BLaER1 treated with 17β-estradiol and CSF1 and Interleukin-3, amounts not matched to agents 10 nM and 100 nM (cell line): Measurements from ENCODE around the gene DUS1L.

ENCODE experiments used
- H3K27ac ChIP-seq, 11 experiments: shearing (Covaris generic); formaldehyde crosslinking; 2 replicates each; pipeline ENCODE4 v1.8.1; 2022
- H3K27me3 ChIP-seq, 11 experiments: shearing (Covaris generic); formaldehyde crosslinking; 2 replicates each; pipeline ENCODE4 v1.8.1; 2022
- H3K36me3 ChIP-seq, 11 experiments: shearing (Covaris generic); formaldehyde crosslinking; 2 replicates each; pipeline ENCODE4 v1.8.1; 2022
- H3K4me1 ChIP-seq, 10 experiments: shearing (Covaris generic); formaldehyde crosslinking; 2 replicates each; pipeline ENCODE4 v1.8.1; 2022
- H3K4me2 ChIP-seq, 11 experiments: shearing (Covaris generic); formaldehyde crosslinking; 2 replicates each; pipeline ENCODE4 v1.8.1; 2022
- H3K4me3 ChIP-seq, 10 experiments: shearing (Covaris generic); formaldehyde crosslinking; 2 replicates each; pipeline ENCODE4 v1.8.1; 2022
- H3K9ac ChIP-seq, 11 experiments: shearing (Covaris generic); formaldehyde crosslinking; 2 replicates each; pipeline ENCODE4 v1.8.1; 2022
- H3K9me3 ChIP-seq, 11 experiments: shearing (Covaris generic); formaldehyde crosslinking; replicated peaks in 1 of 11; 2 replicates each; pipeline ENCODE4 v1.8.1; 2022
- H4K20me1 ChIP-seq, 11 experiments: shearing (Covaris generic); formaldehyde crosslinking; 2 replicates each; pipeline ENCODE4 v1.8.1; 2022
- Cebpa-rat ChIP-seq, 11 experiments: shearing (Covaris generic); IDR thresholded peaks; 2 replicates each; pipeline ENCODE4 v1.8.1; 2022

The DUS1L gene

DNA sequence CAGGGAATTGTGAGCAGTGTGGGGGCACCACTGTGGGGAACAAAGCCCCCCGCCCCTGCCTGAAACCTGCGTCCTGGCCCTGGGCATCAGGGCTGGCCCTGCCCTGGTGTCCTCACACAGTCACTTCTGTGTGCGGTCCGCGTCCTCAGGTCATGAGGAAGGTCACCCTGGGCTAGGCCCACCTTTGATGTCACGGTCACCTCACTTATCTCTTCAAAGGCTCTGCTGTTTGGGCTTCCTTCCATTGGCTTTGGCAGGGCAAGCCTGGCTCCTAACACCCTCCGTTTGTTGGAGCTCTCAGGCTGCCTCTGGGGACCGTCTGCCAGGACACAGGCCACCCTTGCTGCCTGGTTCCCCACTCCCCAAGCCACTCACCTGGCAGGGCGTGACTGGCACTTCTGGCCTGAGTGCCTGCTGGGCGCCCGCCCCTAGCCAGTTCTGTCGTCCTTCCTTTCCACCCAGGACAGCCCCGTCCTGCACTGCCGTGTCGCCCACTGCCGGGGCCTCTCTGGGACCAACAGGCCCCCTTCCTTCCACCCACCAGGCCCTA, 51.8 kb downstream of the DUS1L start:
- Histone ChIP-seq H3K4me2 (peak overlapping the region; percentile 19 to 86 (median 73); a peak in 20 of 22 replicates), H3K9me3 (no peaks in the 10 kb centered on the region), H3K9ac (peak overlapping the region in 7 of 11 experiments; percentile 27 to 71 (median 49); a peak in 10 of 22 replicates), H3K4me3 (no peak overlapping the region; a peak in 1 of 20 replicates), H3K27ac (no peak overlapping the region), H3K36me3 (peaks cover 7 to 19% (median 11%) of the 10 kb centered on the region in 11 experiments; a peak in 20 of 22 replicates), H3K27me3 (peaks cover 6 to 44% (median 30%) of the 10 kb centered on the region in 11 experiments; a peak in 21 of 22 replicates), H4K20me1 (peaks cover 0 to 88% (median 59%) of the 10 kb centered on the region in 11 experiments; a peak in 19 of 22 replicates), H3K4me1 (peaks cover 0 to 61% (median 43%) of the 10 kb centered on the region in 10 experiments; a peak in 18 of 20 replicates)
- no peak for TF ChIP-seq Cebpa-rat (IDR thresholded peaks at IDR 0.05)

DNA sequence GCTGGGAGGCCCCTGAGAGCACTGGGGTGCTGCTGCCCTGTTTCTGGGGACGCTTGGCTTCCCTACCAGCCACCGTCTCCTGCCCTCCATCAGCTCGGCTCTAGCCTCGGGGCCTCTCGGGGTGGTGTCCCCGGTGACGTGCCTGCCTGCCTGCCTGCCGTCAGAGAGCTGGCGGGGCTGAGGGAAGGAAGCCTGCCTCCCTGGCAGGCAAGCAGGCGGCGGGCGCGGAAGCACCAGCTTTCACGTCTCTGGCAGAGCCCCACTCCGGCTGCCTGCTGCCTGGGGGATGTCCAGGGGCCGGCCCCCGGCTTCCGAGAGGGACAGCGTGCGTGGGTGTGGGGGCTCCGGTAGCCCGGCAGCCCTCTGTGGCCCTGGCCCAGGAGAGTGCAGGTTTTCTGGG, 52.3 kb downstream of the DUS1L start:
- H3K4me2 ChIP-seq: peak overlapping the region in 9 of 11 experiments; percentile 44 to 86 (median 75); a peak in 19 of 22 replicates
- peaks cover 6 to 44% (median 30%) of the 10 kb centered on the region in 11 experiments; a peak in 21 of 22 replicates for H3K27me3 ChIP-seq
- H3K4me3 ChIP-seq: no peak overlapping the region
- H3K9ac ChIP-seq: peak overlapping the region in 5 of 11 experiments; percentile 5 to 71 (median 52); a peak in 7 of 22 replicates
- no peak overlapping the region for H3K27ac ChIP-seq
- no peaks in the 10 kb centered on the region for H3K9me3 ChIP-seq
- TF ChIP-seq Cebpa-rat (IDR thresholded peaks at IDR 0.05): no peak
- peaks cover 2 to 14% (median 6%) of the 10 kb centered on the region in 11 experiments; a peak in 17 of 22 replicates for H3K36me3 ChIP-seq
- H4K20me1 ChIP-seq: peaks cover 0 to 88% (median 60%) of the 10 kb centered on the region in 11 experiments; a peak in 19 of 22 replicates
- peaks cover 0 to 64% (median 43%) of the 10 kb centered on the region in 10 experiments; a peak in 18 of 20 replicates for H3K4me1 ChIP-seq

DNA sequence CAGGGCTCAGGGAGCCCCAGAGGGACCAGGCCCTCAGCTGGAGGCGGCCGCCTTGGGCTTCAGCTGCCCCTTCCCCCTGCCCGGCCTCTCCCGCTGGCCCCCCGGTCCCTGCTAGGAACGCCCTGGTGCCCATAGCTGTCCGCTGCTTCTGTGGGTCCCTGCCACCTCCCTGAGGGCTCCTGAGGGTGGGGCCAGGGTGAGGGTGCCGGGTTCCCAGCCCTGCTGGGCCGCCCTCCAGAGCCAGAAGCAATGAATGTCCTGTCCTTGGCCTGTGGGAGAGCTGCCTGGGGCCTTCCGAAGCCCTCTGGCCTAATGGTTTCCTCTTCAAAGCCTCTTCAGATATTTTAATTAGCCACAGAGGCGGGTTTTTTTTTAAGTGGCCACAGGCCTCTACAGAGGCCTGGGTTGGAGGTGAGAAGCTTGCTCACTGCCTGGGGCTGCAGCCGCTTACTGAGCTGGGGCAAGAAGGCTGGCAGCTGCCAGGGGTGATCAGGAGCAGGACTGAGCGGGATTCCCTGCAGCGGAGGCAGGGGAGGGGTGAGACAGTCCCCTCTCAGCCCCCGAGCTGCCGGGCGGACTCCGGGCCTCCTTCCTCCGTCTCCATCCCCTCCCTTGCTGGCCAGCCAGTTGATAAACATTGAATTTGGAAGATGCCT, 52.8 kb downstream of the DUS1L start:
- Histone ChIP-seq H4K20me1 (peaks cover 2 to 88% (median 60%) of the 10 kb centered on the region in 11 experiments; a peak in 19 of 22 replicates), H3K4me3 (no peak overlapping the region; a peak in 1 of 20 replicates), H3K4me1 (peaks cover 0 to 69% (median 48%) of the 10 kb centered on the region in 10 experiments; a peak in 18 of 20 replicates), H3K27ac (no peak overlapping the region), H3K4me2 (peak overlapping the region in 10 of 11 experiments; percentile 9 to 86 (median 74); a peak in 19 of 22 replicates), H3K9ac (peak overlapping the region in 9 of 11 experiments; percentile 16 to 71 (median 47); a peak in 13 of 22 replicates), H3K27me3 (peaks cover 6 to 47% (median 32%) of the 10 kb centered on the region in 11 experiments; a peak in 21 of 22 replicates), H3K36me3 (peaks cover 0 to 8% (median under 1%) of the 10 kb centered on the region in 11 experiments; a peak in 7 of 22 replicates), H3K9me3 (no peaks in the 10 kb centered on the region)
- TF ChIP-seq Cebpa-rat (IDR thresholded peaks at IDR 0.05): no peak

DNA sequence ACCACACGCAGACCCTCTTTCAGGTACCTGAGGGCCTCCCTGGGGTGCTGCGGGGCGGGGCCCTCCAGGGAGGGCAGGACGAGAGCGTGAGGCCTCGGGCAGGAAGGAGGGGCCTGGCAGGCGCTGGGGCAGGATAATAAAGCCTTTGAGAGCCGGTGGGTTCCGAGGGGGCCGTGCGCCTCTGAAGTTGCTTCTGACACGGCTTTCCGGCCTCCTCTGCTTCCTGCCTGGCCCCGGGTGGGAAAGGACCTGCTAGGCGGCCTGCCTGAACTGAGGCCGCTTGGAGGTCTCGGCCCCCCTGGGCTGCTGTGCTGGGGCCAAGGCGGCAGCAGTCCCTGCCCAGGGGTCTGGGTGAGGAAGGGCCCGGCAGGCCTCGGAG, 53.4 kb downstream of the DUS1L start:
- no peak overlapping the region; a peak in 1 of 20 replicates for H3K4me3 ChIP-seq
- H3K27ac ChIP-seq: no peak overlapping the region
- peaks cover 0 to 75% (median 53%) of the 10 kb centered on the region in 10 experiments; a peak in 18 of 20 replicates for H3K4me1 ChIP-seq
- peaks cover 0 to 3% (median 0%) of the 10 kb centered on the region in 11 experiments; a peak in 5 of 22 replicates for H3K36me3 ChIP-seq
- H4K20me1 ChIP-seq: peaks cover 7 to 88% (median 60%) of the 10 kb centered on the region in 11 experiments; a peak in 19 of 22 replicates
- H3K4me2 ChIP-seq: peak overlapping the region in 10 of 11 experiments; percentile 33 to 86 (median 74); a peak in 20 of 22 replicates
- peak overlapping the region in 9 of 11 experiments; percentile 16 to 71 (median 47); a peak in 13 of 22 replicates for H3K9ac ChIP-seq
- no peak for TF ChIP-seq Cebpa-rat (IDR thresholded peaks at IDR 0.05)
- peaks cover 6 to 52% (median 37%) of the 10 kb centered on the region in 11 experiments; a peak in 21 of 22 replicates for H3K27me3 ChIP-seq
- H3K9me3 ChIP-seq: no peaks in the 10 kb centered on the region

DNA sequence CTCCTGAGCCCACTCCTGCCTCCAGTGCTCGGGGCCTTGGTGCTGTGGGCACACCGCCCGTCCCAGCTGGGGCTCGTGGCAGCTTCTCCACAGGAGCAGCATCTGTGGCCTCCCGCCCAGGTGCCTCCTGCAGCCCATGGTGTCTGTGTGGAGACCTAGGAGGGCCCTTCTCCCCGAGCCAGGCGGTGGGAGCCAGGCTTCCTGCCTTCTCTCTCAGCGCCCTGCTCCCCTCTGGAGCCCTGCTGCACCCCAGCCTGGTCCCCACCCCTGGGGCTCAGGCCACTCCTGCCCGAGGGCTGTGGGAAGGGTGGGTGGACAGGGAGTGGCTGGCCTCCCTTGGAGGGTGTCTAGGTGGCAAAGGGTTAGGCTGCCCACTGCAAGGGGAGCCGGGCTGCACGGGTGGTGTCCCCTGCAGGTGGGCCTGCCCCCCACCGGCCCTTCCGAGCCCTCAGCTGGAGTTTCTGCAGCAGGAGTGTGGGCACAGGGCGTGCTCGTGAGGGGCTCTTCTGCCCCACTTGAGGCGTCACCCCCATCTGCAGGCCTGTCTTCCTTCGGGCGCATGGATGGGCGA, 53.9 kb downstream of the DUS1L start:
- no peak overlapping the region for H3K27ac ChIP-seq
- TF ChIP-seq Cebpa-rat (IDR thresholded peaks at IDR 0.05): no peak
- peak overlapping the region in 10 of 11 experiments; percentile 33 to 86 (median 74); a peak in 20 of 22 replicates for H3K4me2 ChIP-seq
- H3K9ac ChIP-seq: peak overlapping the region in 6 of 11 experiments; percentile 16 to 71 (median 50); a peak in 8 of 22 replicates
- no peaks in the 10 kb centered on the region; a peak in 2 of 22 replicates for H3K36me3 ChIP-seq
- peaks cover 11 to 88% (median 65%) of the 10 kb centered on the region in 11 experiments; a peak in 20 of 22 replicates for H4K20me1 ChIP-seq
- H3K9me3 ChIP-seq: no peaks in the 10 kb centered on the region
- H3K4me1 ChIP-seq: peaks cover 0 to 80% (median 58%) of the 10 kb centered on the region in 10 experiments; a peak in 18 of 20 replicates
- no peak overlapping the region for H3K4me3 ChIP-seq
- peaks cover 6 to 56% (median 41%) of the 10 kb centered on the region in 11 experiments; a peak in 21 of 22 replicates for H3K27me3 ChIP-seq

DNA sequence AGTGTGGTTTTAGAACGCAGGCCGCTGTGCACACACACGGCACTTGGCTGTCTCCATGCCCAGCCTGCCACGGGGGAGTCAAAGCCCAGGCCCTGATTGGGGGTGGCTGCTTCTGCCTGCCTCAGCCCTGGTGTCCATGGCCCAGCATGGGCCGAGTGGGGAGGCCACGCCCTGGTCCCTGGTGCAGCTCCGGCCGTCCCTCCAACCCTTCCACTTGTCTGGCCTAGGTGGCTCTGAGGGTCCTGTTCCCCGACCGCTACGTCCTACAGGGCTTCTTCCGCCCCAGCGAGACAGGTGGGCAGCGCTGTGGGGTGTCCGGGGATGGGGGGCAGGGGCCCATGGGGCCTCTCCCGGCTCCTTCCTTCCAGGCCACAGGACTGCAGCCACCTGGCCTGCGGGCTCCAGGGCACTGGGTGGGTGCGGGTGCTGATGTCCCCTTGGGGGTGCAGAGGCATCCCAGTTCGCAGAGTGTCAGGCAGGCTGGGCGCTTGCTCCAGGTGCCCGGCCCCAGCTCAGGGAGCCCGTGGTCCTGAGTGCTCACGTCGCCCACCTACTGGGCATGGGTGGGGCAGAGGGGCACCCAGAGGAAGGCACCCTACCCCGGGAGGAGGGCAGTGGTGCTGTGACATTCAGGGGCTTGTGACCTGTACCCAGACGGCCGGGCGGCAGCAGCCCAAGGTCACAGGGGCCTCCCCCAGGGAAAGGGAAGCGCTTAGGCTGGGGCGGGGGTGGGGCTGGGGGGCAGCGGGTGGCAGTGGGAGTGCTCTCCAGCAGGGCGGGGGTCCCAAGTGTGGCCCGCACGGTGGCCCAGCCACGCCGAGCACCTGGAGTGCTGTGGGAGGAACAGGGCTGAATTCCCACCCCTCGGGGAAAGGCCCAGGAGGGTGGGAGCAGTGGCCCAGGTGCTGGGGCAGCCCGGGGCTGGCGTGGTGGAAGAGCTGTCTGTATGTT, 54.8 kb downstream of the DUS1L start:
- Histone ChIP-seq H3K27me3 (peaks cover 6 to 60% (median 41%) of the 10 kb centered on the region in 11 experiments; a peak in 21 of 22 replicates), H3K9ac (peak overlapping the region in 2 of 11 experiments; percentile 49 to 52; a peak in 2 of 22 replicates), H3K4me2 (peak overlapping the region in 8 of 11 experiments; percentile 64 to 86 (median 76); a peak in 12 of 22 replicates), H3K27ac (no peak overlapping the region), H3K4me1 (peaks cover 0 to 87% (median 60%) of the 10 kb centered on the region in 10 experiments; a peak in 18 of 20 replicates), H3K4me3 (no peak overlapping the region), H3K36me3 (no peaks in the 10 kb centered on the region; a peak in 1 of 22 replicates), H3K9me3 (no peaks in the 10 kb centered on the region), H4K20me1 (peaks cover 19 to 88% (median 73%) of the 10 kb centered on the region in 11 experiments; a peak in 20 of 22 replicates)
- no peak for TF ChIP-seq Cebpa-rat (IDR thresholded peaks at IDR 0.05)

DNA sequence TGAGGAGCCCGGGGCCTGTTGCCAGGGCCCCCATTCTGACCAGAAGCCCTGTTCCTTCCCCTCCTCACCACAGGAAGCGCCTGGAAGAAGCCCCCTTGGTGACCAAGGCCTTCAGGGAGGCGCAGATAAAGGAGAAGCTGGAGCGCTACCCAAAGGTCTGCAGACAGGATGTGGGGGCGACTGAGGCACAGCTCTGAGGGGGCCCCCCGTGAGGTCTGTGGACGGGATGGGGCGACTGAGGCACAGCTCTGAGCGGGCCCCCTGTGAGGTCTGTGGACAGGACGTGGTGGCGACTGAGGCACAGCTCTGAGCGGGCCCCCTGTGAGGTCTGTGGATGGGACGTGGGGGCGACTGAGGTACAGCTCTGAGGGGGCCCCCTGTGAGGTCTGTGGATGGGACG, 56.2 kb downstream of the DUS1L start:
- H3K27me3 ChIP-seq: peaks cover 6 to 55% (median 39%) of the 10 kb centered on the region in 11 experiments; a peak in 21 of 22 replicates
- H3K4me3 ChIP-seq: no peak overlapping the region
- H3K9me3 ChIP-seq: no peaks in the 10 kb centered on the region
- H3K4me2 ChIP-seq: peak overlapping the region in 1 of 11 experiments; percentile 10; a peak in 1 of 22 replicates
- peaks cover 33 to 90% (median 74%) of the 10 kb centered on the region in 11 experiments; a peak in 21 of 22 replicates for H4K20me1 ChIP-seq
- 0 out of 22 replicates have a peak overlapping the region, but pooled peaks of 1 of the 11 experiments have one; percentile 29 for H3K9ac ChIP-seq
- H3K4me1 ChIP-seq: peaks cover 10 to 88% (median 63%) of the 10 kb centered on the region in 10 experiments; a peak in 19 of 20 replicates
- H3K36me3 ChIP-seq: no peaks in the 10 kb centered on the region; a peak in 1 of 22 replicates
- no peak overlapping the region for H3K27ac ChIP-seq
- no peak for TF ChIP-seq Cebpa-rat (IDR thresholded peaks at IDR 0.05)
